22Rv1 (cell line): ENCODE measurements around the gene SELENOM.

Source experiments
- H3K27ac ChIP-seq: fragments of 450-650 bp; 2 replicates; pipeline ENCODE4 v1.5.1; 2017
- CTCF ChIP-seq: fragments of 450-650 bp; IDR thresholded peaks from 2 replicates; pipeline ENCODE4 v1.5.1; 2017; ENCODE audit warnings: mild to moderate bottlenecking
- ZFX ChIP-seq: fragments of 450-650 bp; IDR thresholded peaks from 2 replicates; pipeline ENCODE4 v1.6.1; 2017; ENCODE audit warnings: antibody characterized with exemption, borderline replicate concordance

The SELENOM gene

GRCh38 chr22:31094741-31095140 is 12.6 kb downstream of the SELENOM start:
- TF ChIP-seq CTCF (no peak), ZFX (no peak)
- no peak overlapping the region for H3K27ac ChIP-seq

GRCh38 chr22:31094021-31094551 is 13.3 kb downstream of the SELENOM start:
- no peak overlapping the region for H3K27ac ChIP-seq
- TF ChIP-seq ZFX (no peak), CTCF (no peak)

GRCh38 chr22:31093086-31093850 is 14.1 kb downstream of the SELENOM start:
- no peak overlapping the region for H3K27ac ChIP-seq
- TF ChIP-seq CTCF (no peak), ZFX (no peak)

- TF ChIP-seq CTCF (no peak), ZFX (no peak)
- no peak overlapping the region for H3K27ac ChIP-seq
Measured at GRCh38 chr22:31092161-31092560, 15.2 kb downstream of the SELENOM start.

GRCh38 chr22:31091106-31091975 is 16.0 kb downstream of the SELENOM start:
- TF ChIP-seq ZFX (no peak), CTCF (no peak)
- H3K27ac ChIP-seq, result no peak overlapping the region

GRCh38 chr22:31090217-31091085 is 16.9 kb downstream of the SELENOM start:
- H3K27ac ChIP-seq, result no peak overlapping the region
- no peak for TF ChIP-seq CTCF
- no peak for TF ChIP-seq ZFX
